SK-N-SH treated with all-trans-retinoic acid at 6 μM for 48 hours (cell line): Measurements from ENCODE around the gene GNG2.

Experiments
- ATAC-seq: fragments of 200-7000 bp; cut with Tn5 transposase; 3 replicates; pipeline ENCODE4 v1.9.1; 2020; ENCODE audit warnings: mild to moderate bottlenecking, moderate library complexity
- ARNTL ChIP-seq: fragments of 450-650 bp; formaldehyde crosslinking; IDR thresholded peaks from 2 replicates; pipeline ENCODE4 v1.5.0; 2020; ENCODE audit warnings: low read depth, mild to moderate bottlenecking, moderate library complexity, borderline replicate concordance
- BACH2 ChIP-seq: fragments of 250-450 bp; sonication (Bioruptor Pico); IDR thresholded peaks from 2 replicates; pipeline ENCODE4 v1.9.0; 2021; ENCODE audit warnings: mild to moderate bottlenecking, borderline replicate concordance
- CSDC2 ChIP-seq: fragments of 250-450 bp; sonication (Bioruptor Pico); IDR thresholded peaks from 2 replicates; pipeline ENCODE4 v1.5.0; 2020; ENCODE audit warnings: mild to moderate bottlenecking, moderate library complexity
- GLIS3 ChIP-seq: fragments of 250-450 bp; sonication (Bioruptor Pico); IDR thresholded peaks from 2 replicates; pipeline ENCODE4 v1.5.0; 2020; ENCODE audit warnings: mild to moderate bottlenecking, moderate library complexity
- ISL1 ChIP-seq: fragments of 250-450 bp; sonication (Bioruptor Pico); IDR thresholded peaks from 2 replicates; pipeline ENCODE4 v2.1.2; 2022; ENCODE audit warnings: mild to moderate bottlenecking, moderate library complexity
- OSR1 ChIP-seq: fragments of 250-450 bp; sonication (Bioruptor Pico); IDR thresholded peaks from 2 replicates; pipeline ENCODE4 v1.8.0; 2022; ENCODE audit warnings: moderate library complexity, mild to moderate bottlenecking, inconsistent platforms
- PPARA ChIP-seq: fragments of 250-450 bp; sonication (Bioruptor Pico); IDR thresholded peaks from 2 replicates; pipeline ENCODE4 v1.5.0; 2020; ENCODE audit warnings: mild to moderate bottlenecking, borderline replicate concordance
- RARB ChIP-seq: fragments of 250-450 bp; sonication (Bioruptor Pico); IDR thresholded peaks from 2 replicates; pipeline ENCODE4 v1.8.0; 2021; ENCODE audit warnings: mild to moderate bottlenecking, moderate library complexity
- SNAI2 ChIP-seq: fragments of 250-450 bp; sonication (Bioruptor Pico); IDR thresholded peaks from 2 replicates; pipeline ENCODE4 v1.5.0; 2020; ENCODE audit warnings: mild to moderate bottlenecking, moderate library complexity
- TCF4 ChIP-seq: fragments of 250-450 bp; sonication (Bioruptor Pico); IDR thresholded peaks from 2 replicates; pipeline ENCODE4 v1.8.0; 2021; ENCODE audit warnings: mild to moderate bottlenecking, moderate library complexity, borderline replicate concordance
- TOX ChIP-seq: fragments of 250-450 bp; sonication (Bioruptor Pico); IDR thresholded peaks from 2 replicates; pipeline ENCODE4 v1.8.0; 2021; ENCODE audit warnings: mild to moderate bottlenecking, moderate library complexity, borderline replicate concordance
- ZC3H10 ChIP-seq: fragments of 250-450 bp; sonication (Bioruptor Pico); IDR thresholded peaks from 2 replicates; pipeline ENCODE4 v1.5.1; 2021; ENCODE audit warnings: mild to moderate bottlenecking, moderate library complexity
- ZFP30 ChIP-seq: fragments of 450-650 bp; formaldehyde crosslinking; IDR thresholded peaks from 2 replicates; pipeline ENCODE4 v1.5.0; 2022; ENCODE audit warnings: mild to moderate bottlenecking, moderate library complexity
- ZNF565 ChIP-seq: fragments of 450-650 bp; formaldehyde crosslinking; conservative IDR thresholded peaks from 2 replicates; pipeline ENCODE4 v1.5.0; 2020; ENCODE audit warnings: low read depth, mild to moderate bottlenecking, moderate library complexity
- ZNF8 ChIP-seq: fragments of 450-650 bp; formaldehyde crosslinking; IDR thresholded peaks from 2 replicates; pipeline ENCODE4 v1.5.0; 2020; ENCODE audit warnings: mild to moderate bottlenecking, moderate library complexity
- TF ChIP-seq, protein P1 (sequence below): fragments of 250-450 bp; sonication (Bioruptor Pico); IDR thresholded peaks from 2 replicates; pipeline ENCODE4 v1.5.1; 2020; ENCODE audit warnings: low read depth, mild to moderate bottlenecking, moderate library complexity
- TF ChIP-seq, protein P2 (sequence below): fragments of 250-450 bp; sonication (Bioruptor Pico); IDR thresholded peaks from 2 replicates; pipeline ENCODE4 v1.8.0; 2020; ENCODE audit warnings: mild to moderate bottlenecking, moderate library complexity, borderline replicate concordance
- TF ChIP-seq, protein P3 (sequence below): fragments of 250-450 bp; sonication (Bioruptor Pico); IDR thresholded peaks from 2 replicates; pipeline ENCODE4 v1.5.0; 2020; ENCODE audit warnings: mild to moderate bottlenecking, moderate library complexity
- TF ChIP-seq, protein P4 (sequence below): fragments of 250-450 bp; sonication (Bioruptor Pico); IDR thresholded peaks from 2 replicates; pipeline ENCODE4 v1.8.0; 2021; ENCODE audit warnings: low read depth, mild to moderate bottlenecking, moderate library complexity, borderline replicate concordance
- TF ChIP-seq, protein P5 (sequence below): fragments of 250-450 bp; sonication (Bioruptor Pico); IDR thresholded peaks from 2 replicates; pipeline ENCODE4 v1.5.1; 2021; ENCODE audit warnings: mild to moderate bottlenecking, moderate library complexity

GNG2 gene

DNA sequence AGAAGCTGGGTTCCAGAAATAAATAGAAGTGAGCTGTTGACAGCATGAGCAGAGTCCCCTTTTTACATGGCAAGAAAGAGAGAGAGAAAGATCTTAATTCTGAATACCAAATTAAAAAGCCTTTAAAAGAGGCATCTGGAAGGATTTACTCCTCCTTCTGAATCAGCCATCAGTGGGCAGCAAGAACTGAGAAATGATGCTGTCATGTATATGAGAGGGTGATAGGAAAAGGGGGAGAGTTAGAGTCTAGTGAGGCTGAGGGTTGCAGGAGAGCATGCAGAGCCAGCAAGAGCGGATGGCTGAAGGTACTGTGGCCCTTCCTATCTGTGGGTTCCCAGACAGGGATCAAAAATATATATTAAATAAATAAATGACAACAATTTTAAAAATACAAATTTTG, 34.5 kb upstream of the GNG2 start:
- TF ChIP-seq BACH2 (CRISPR knock-in tag): no peak
- no peak for TF ChIP-seq CSDC2 (CRISPR knock-in tag)
- TF ChIP-seq, protein P1, sequence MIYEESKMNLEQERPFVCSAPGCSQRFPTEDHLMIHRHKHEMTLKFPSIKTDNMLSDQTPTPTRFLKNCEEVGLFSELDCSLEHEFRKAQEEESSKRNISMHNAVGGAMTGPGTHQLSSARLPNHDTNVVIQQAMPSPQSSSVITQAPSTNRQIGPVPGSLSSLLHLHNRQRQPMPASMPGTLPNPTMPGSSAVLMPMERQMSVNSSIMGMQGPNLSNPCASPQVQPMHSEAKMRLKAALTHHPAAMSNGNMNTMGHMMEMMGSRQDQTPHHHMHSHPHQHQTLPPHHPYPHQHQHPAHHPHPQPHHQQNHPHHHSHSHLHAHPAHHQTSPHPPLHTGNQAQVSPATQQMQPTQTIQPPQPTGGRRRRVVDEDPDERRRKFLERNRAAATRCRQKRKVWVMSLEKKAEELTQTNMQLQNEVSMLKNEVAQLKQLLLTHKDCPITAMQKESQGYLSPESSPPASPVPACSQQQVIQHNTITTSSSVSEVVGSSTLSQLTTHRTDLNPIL (CRISPR knock-in tag): no peak
- TF ChIP-seq SNAI2: no peak
- TF ChIP-seq, protein P2, sequence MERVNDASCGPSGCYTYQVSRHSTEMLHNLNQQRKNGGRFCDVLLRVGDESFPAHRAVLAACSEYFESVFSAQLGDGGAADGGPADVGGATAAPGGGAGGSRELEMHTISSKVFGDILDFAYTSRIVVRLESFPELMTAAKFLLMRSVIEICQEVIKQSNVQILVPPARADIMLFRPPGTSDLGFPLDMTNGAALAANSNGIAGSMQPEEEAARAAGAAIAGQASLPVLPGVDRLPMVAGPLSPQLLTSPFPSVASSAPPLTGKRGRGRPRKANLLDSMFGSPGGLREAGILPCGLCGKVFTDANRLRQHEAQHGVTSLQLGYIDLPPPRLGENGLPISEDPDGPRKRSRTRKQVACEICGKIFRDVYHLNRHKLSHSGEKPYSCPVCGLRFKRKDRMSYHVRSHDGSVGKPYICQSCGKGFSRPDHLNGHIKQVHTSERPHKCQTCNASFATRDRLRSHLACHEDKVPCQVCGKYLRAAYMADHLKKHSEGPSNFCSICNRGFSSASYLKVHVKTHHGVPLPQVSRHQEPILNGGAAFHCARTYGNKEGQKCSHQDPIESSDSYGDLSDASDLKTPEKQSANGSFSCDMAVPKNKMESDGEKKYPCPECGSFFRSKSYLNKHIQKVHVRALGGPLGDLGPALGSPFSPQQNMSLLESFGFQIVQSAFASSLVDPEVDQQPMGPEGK (CRISPR knock-in tag): no peak
- no peak for TF ChIP-seq RARB (CRISPR knock-in tag)
- TF ChIP-seq ARNTL (CRISPR knock-in tag): no peak
- TF ChIP-seq ISL1 (CRISPR knock-in tag): no peak
- TF ChIP-seq, protein P3, sequence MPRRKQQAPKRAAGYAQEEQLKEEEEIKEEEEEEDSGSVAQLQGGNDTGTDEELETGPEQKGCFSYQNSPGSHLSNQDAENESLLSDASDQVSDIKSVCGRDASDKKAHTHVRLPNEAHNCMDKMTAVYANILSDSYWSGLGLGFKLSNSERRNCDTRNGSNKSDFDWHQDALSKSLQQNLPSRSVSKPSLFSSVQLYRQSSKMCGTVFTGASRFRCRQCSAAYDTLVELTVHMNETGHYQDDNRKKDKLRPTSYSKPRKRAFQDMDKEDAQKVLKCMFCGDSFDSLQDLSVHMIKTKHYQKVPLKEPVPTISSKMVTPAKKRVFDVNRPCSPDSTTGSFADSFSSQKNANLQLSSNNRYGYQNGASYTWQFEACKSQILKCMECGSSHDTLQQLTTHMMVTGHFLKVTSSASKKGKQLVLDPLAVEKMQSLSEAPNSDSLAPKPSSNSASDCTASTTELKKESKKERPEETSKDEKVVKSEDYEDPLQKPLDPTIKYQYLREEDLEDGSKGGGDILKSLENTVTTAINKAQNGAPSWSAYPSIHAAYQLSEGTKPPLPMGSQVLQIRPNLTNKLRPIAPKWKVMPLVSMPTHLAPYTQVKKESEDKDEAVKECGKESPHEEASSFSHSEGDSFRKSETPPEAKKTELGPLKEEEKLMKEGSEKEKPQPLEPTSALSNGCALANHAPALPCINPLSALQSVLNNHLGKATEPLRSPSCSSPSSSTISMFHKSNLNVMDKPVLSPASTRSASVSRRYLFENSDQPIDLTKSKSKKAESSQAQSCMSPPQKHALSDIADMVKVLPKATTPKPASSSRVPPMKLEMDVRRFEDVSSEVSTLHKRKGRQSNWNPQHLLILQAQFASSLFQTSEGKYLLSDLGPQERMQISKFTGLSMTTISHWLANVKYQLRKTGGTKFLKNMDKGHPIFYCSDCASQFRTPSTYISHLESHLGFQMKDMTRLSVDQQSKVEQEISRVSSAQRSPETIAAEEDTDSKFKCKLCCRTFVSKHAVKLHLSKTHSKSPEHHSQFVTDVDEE (CRISPR knock-in tag): no peak
- TF ChIP-seq ZC3H10 (CRISPR knock-in tag): no peak
- TF ChIP-seq GLIS3 (CRISPR knock-in tag): no peak
- no peak for TF ChIP-seq OSR1 (CRISPR knock-in tag)
- no peak for TF ChIP-seq ZNF565 (CRISPR knock-in tag)
- TF ChIP-seq ZFP30 (CRISPR knock-in tag): no peak
- TF ChIP-seq PPARA: no peak
- TF ChIP-seq TCF4 (CRISPR knock-in tag): no peak
- TF ChIP-seq, protein P4, sequence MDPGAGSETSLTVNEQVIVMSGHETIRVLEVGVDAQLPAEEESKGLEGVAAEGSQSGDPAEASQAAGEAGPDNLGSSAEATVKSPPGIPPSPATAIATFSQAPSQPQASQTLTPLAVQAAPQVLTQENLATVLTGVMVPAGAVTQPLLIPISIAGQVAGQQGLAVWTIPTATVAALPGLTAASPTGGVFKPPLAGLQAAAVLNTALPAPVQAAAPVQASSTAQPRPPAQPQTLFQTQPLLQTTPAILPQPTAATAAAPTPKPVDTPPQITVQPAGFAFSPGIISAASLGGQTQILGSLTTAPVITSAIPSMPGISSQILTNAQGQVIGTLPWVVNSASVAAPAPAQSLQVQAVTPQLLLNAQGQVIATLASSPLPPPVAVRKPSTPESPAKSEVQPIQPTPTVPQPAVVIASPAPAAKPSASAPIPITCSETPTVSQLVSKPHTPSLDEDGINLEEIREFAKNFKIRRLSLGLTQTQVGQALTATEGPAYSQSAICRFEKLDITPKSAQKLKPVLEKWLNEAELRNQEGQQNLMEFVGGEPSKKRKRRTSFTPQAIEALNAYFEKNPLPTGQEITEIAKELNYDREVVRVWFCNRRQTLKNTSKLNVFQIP (CRISPR knock-in tag): no peak
- no peak for TF ChIP-seq TOX (CRISPR knock-in tag)
- TF ChIP-seq, protein P5, sequence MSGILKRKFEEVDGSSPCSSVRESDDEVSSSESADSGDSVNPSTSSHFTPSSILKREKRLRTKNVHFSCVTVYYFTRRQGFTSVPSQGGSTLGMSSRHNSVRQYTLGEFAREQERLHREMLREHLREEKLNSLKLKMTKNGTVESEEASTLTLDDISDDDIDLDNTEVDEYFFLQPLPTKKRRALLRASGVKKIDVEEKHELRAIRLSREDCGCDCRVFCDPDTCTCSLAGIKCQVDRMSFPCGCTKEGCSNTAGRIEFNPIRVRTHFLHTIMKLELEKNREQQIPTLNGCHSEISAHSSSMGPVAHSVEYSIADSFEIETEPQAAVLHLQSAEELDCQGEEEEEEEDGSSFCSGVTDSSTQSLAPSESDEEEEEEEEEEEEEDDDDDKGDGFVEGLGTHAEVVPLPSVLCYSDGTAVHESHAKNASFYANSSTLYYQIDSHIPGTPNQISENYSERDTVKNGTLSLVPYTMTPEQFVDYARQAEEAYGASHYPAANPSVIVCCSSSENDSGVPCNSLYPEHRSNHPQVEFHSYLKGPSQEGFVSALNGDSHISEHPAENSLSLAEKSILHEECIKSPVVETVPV: no peak
- no peak for TF ChIP-seq ZNF8
- no peak for ATAC-seq

DNA sequence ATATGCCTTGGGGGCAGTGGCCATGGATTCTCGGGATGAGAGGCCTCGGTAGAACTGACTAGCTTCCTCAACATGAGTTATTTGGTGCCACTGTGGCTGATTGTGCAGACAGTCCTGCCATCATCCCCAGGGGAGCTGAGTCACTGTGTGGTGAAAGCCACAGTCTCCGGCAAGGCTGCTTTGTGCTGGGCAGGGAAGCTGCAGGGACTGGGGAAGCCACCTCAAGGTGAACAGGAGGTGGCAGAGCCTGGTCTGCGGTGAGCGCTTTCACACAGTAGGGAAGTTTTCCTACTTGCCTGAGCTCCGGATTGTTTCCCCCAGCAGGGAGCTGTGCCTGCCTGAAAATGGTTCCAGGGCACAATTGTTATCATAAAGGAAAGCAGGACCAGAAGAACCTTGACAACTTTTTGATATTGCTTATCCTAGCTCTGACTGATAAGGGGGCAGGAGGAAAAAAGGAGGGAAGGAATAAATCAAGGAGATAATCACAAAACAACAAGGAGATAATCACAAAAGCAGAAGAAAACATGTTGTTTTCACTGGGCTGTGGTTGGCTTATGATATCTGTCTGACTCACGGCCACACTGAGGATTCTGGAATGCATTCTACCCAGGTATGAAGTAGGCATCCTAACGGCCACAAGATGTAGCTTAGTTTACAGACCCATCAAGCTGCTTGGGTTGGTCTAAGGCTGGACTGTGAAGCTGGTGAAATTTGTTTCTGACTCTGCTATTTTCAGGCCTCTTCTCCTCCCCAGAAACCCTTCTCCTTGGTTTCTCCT, 32.2 kb upstream of the GNG2 start:
- peak; percentile 86 for ATAC-seq
- TF ChIP-seq, protein P1 (CRISPR knock-in tag): no peak
- TF ChIP-seq, protein P4 (CRISPR knock-in tag): no peak
